GM12878 (cell line): ENCODE data around the gene TULP4.

ENCODE experiments used
- EZH2 ChIP-seq: IDR thresholded peaks from 2 replicates; pipeline ENCODE4 v1.6.1; 2012; ENCODE audit warnings: low read depth, mild to moderate bottlenecking, control low read depth, inconsistent platforms, low read length, borderline replicate concordance; ENCODE audit not compliant: control insufficient read depth
- POLR2A ChIP-seq: IDR thresholded peaks from 2 replicates; pipeline ENCODE4 v1.6.1; 2011; ENCODE audit warnings: low read depth, mild to moderate bottlenecking, low read length
- RAD21 ChIP-seq: IDR thresholded peaks from 2 replicates; pipeline ENCODE4 v1.6.1; 2011; ENCODE audit warnings: mild to moderate bottlenecking, low read depth, low read length, moderate library complexity; ENCODE audit not compliant: insufficient read depth
- RELA ChIP-seq: fragments of 450-650 bp; IDR thresholded peaks from 2 replicates; pipeline ENCODE4 v1.8.0; 2014; ENCODE audit warnings: borderline replicate concordance; ENCODE audit not compliant: partially characterized antibody
- RFX5 ChIP-seq: IDR thresholded peaks from 2 replicates; pipeline ENCODE4 v1.6.1; 2011; ENCODE audit warnings: low read depth, low read length, improper control_type of control experiment
- TCF3 ChIP-seq: IDR thresholded peaks from 2 replicates; pipeline ENCODE4 v1.6.1; 2012; ENCODE audit warnings: low read depth, mild to moderate bottlenecking, low read length, borderline replicate concordance; ENCODE audit not compliant: insufficient read depth
- ZZZ3 ChIP-seq: IDR thresholded peaks from 2 replicates; pipeline ENCODE4 v1.6.1; 2011; ENCODE audit warnings: low read depth; ENCODE audit not compliant: control insufficient read depth, insufficient read length
- TF ChIP-seq, protein P1 (sequence below), 3 experiments: IDR thresholded peaks in 2 of 3; conservative IDR thresholded peaks in 1 of 3; 2 replicates each; pipeline ENCODE4 v1.5.1; 2011; ENCODE audit warnings: low read depth in 3 of 3, low read length in 3 of 3, mild to moderate bottlenecking in 3 of 3, control low read depth in 2 of 3, moderate library complexity in 2 of 3, inconsistent platforms in 1 of 3, mixed read lengths in 1 of 3; ENCODE audit not compliant: control insufficient read depth in 2 of 3, insufficient read depth in 1 of 3; ENCODE audit errors: extremely low read depth in 1 of 3
- TF ChIP-seq, protein P2 (sequence below): fragments of 150-350 bp; IDR thresholded peaks from 2 replicates; pipeline ENCODE4 v1.6.1; 2016; ENCODE audit warnings: low read depth, low read length
- TF ChIP-seq, protein P3 (sequence below): IDR thresholded peaks from 2 replicates; pipeline ENCODE4 v1.6.1; 2012; ENCODE audit warnings: low read length, inconsistent platforms

DNA sequence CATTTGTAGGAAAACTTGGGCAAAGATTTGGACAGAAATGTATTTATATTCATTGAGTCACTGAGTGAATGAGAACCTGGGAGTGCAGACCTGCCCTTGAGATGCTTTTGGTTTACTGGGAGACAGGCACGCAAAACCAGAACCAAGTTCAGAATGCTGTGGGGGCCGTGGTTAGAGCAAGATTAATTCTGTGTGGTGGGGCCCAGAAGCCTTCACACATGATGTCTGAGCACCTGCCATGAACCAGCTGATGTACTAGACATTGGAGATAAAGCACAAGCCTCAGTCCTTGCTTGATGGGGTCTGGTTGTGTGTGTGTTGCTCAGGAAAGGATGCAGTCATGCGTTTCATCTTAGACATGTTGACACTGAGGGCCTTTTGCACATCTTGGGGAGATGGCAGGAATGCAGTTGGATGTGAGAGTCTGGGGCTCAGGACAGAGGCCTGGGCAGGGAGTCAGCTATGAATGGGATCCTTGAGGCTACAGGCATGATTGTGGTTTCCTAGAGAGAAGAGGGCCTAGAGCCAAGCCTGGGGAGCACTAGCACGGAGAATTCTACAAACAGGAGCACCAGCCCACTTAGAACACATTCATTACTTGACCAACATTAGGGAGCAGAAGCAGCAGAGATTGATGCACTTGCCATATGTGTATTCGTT is 133.3 kb downstream of the TULP4 start:
- no peak for TF ChIP-seq EZH2
- TF ChIP-seq, protein P1, sequence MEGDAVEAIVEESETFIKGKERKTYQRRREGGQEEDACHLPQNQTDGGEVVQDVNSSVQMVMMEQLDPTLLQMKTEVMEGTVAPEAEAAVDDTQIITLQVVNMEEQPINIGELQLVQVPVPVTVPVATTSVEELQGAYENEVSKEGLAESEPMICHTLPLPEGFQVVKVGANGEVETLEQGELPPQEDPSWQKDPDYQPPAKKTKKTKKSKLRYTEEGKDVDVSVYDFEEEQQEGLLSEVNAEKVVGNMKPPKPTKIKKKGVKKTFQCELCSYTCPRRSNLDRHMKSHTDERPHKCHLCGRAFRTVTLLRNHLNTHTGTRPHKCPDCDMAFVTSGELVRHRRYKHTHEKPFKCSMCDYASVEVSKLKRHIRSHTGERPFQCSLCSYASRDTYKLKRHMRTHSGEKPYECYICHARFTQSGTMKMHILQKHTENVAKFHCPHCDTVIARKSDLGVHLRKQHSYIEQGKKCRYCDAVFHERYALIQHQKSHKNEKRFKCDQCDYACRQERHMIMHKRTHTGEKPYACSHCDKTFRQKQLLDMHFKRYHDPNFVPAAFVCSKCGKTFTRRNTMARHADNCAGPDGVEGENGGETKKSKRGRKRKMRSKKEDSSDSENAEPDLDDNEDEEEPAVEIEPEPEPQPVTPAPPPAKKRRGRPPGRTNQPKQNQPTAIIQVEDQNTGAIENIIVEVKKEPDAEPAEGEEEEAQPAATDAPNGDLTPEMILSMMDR (IDR thresholded peaks at IDR 0.05 in 2 of 3, conservative IDR thresholded peaks at IDR 0.05 in 1 of 3; ENCODE audit: control insufficient read depth in 2 of 3, extremely low read depth in 1 of 3, insufficient read depth in 1 of 3, low read depth in 3 of 3, low read length in 3 of 3), result no peak
- TF ChIP-seq POLR2A, result no peak
- TF ChIP-seq RAD21, result no peak
- TF ChIP-seq TCF3, result no peak
- TF ChIP-seq RELA, result no peak
- no peak for TF ChIP-seq RFX5
- TF ChIP-seq, protein P2, sequence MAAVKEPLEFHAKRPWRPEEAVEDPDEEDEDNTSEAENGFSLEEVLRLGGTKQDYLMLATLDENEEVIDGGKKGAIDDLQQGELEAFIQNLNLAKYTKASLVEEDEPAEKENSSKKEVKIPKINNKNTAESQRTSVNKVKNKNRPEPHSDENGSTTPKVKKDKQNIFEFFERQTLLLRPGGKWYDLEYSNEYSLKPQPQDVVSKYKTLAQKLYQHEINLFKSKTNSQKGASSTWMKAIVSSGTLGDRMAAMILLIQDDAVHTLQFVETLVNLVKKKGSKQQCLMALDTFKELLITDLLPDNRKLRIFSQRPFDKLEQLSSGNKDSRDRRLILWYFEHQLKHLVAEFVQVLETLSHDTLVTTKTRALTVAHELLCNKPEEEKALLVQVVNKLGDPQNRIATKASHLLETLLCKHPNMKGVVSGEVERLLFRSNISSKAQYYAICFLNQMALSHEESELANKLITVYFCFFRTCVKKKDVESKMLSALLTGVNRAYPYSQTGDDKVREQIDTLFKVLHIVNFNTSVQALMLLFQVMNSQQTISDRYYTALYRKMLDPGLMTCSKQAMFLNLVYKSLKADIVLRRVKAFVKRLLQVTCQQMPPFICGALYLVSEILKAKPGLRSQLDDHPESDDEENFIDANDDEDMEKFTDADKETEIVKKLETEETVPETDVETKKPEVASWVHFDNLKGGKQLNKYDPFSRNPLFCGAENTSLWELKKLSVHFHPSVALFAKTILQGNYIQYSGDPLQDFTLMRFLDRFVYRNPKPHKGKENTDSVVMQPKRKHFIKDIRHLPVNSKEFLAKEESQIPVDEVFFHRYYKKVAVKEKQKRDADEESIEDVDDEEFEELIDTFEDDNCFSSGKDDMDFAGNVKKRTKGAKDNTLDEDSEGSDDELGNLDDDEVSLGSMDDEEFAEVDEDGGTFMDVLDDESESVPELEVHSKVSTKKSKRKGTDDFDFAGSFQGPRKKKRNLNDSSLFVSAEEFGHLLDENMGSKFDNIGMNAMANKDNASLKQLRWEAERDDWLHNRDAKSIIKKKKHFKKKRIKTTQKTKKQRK, result no peak
- TF ChIP-seq, protein P3, sequence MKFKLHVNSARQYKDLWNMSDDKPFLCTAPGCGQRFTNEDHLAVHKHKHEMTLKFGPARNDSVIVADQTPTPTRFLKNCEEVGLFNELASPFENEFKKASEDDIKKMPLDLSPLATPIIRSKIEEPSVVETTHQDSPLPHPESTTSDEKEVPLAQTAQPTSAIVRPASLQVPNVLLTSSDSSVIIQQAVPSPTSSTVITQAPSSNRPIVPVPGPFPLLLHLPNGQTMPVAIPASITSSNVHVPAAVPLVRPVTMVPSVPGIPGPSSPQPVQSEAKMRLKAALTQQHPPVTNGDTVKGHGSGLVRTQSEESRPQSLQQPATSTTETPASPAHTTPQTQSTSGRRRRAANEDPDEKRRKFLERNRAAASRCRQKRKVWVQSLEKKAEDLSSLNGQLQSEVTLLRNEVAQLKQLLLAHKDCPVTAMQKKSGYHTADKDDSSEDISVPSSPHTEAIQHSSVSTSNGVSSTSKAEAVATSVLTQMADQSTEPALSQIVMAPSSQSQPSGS, result no peak
- TF ChIP-seq ZZZ3, result no peak
